GM12873 (cell line): Measurements from ENCODE around the gene LRRC3.

ENCODE experiments used
- CTCF ChIP-seq: IDR thresholded peaks from 2 replicates; pipeline ENCODE4 v1.5.1; 2012; ENCODE audit warnings: low read depth, mild to moderate bottlenecking, moderate library complexity, low read length, control low read depth; ENCODE audit not compliant: insufficient read depth; ENCODE audit errors: missing control alignments

LRRC3 gene

GRCh38 chr21:44511219-44511937 is 56.1 kb downstream of the LRRC3 start:
- no peak for TF ChIP-seq CTCF
